Thoracic aorta (tissue), 2 donors: ENCODE data around the gene PLEKHD1. TPM values are rescaled to one million over a fixed set of nuclear protein-coding genes. Genes with fewer than 3 reads are reported as not detected.

Experiments
- ATAC-seq: fragments of 150-250 bp; one replicate; pipeline ENCODE4 v1.8.0; 2017; ENCODE audit warnings: low read depth; ENCODE audit not compliant: insufficient number of reproducible peaks, low FRiP score
- DNase-seq: peaks from one replicate; pipeline ENCODE4 v3.0.0-alpha.2; 2020; ENCODE audit warnings: low spot score
- H3K27ac ChIP-seq, 2 donors: fragments of 200-600 bp; sonication (generic); 1 replicate in 1 of 2; 2 replicates in 1 of 2; pipeline ENCODE4 v1.5.1; 2016; ENCODE audit warnings: mild to moderate bottlenecking in 2 of 2, moderate library complexity in 2 of 2
- H3K27me3 ChIP-seq: fragments of 200-600 bp; sonication (generic); replicated peaks from 2 replicates; pipeline ENCODE4 v1.6.0; 2016; ENCODE audit warnings: mild to moderate bottlenecking; ENCODE audit not compliant: insufficient read depth
- H3K36me3 ChIP-seq: fragments of 200-600 bp; sonication (generic); one replicate; pipeline ENCODE4 v1.5.1; 2016
- H3K4me1 ChIP-seq, 2 donors: fragments of 200-600 bp; sonication (generic); 1 replicate in 1 of 2; 2 replicates in 1 of 2; pipeline versions ENCODE4 v1.5.1 to v1.6.0; 2016; ENCODE audit warnings: low read depth in 2 of 2, mild to moderate bottlenecking in 1 of 2; ENCODE audit not compliant: control insufficient read depth in 1 of 2
- H3K4me3 ChIP-seq: fragments of 200-600 bp; sonication (generic); 2 replicates; pipeline ENCODE4 v1.5.1; 2016; ENCODE audit warnings: mild to moderate bottlenecking
- H3K9me3 ChIP-seq: fragments of 200-600 bp; sonication (generic); 2 replicates; pipeline ENCODE4 v1.5.1; 2016
- total RNA-seq, 2 donors: library from RNA; depleted of rRNA; stranded (reverse); fragments of >200 nt; gene quantifications; one replicate each; pipeline versions ENCODE4 v1.1.0 to v1.2.3, GENCODE V29; 2016
- TF ChIP-seq, protein P1 (sequence below): fragments of 200-600 bp; sonication (generic); IDR thresholded peaks from one replicate; pipeline ENCODE4 v1.5.1; 2019; ENCODE audit warnings: antibody characterized with exemption

Gene PLEKHD1
- total RNA-seq, 2 donors from 2014 or later: 0.14 to 0.49 TPM

DNA sequence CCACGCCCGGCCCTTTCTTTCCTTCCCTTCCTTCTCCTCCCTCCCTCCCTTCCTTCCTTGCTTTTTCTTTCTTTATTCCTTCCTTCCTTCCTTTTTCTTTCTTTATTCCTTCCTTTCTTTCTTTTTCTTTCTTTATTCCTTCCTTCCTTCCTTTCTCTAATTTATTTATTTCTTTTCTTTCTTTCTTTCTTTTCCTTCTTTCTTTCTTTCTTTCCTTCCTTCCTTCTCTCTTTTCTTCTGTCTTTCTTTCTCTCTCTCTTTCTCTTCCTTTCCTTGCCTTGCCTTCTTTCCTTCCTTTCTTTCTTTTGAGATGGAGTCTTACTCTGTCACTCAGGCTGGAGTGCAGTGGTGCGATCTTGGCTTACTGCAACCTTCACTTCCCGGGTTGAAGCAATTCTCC is 74.2 kb downstream of the PLEKHD1 start:
- TF ChIP-seq, protein P1, sequence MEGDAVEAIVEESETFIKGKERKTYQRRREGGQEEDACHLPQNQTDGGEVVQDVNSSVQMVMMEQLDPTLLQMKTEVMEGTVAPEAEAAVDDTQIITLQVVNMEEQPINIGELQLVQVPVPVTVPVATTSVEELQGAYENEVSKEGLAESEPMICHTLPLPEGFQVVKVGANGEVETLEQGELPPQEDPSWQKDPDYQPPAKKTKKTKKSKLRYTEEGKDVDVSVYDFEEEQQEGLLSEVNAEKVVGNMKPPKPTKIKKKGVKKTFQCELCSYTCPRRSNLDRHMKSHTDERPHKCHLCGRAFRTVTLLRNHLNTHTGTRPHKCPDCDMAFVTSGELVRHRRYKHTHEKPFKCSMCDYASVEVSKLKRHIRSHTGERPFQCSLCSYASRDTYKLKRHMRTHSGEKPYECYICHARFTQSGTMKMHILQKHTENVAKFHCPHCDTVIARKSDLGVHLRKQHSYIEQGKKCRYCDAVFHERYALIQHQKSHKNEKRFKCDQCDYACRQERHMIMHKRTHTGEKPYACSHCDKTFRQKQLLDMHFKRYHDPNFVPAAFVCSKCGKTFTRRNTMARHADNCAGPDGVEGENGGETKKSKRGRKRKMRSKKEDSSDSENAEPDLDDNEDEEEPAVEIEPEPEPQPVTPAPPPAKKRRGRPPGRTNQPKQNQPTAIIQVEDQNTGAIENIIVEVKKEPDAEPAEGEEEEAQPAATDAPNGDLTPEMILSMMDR: no peak
- H3K9me3 ChIP-seq: no peaks in the 10 kb centered on the region
- DNase-seq: no peak
- peaks cover 8% of the 10 kb centered on the region for H3K27me3 ChIP-seq
- no peak overlapping the region for H3K27ac ChIP-seq
- no peak for ATAC-seq
- no peaks in the 10 kb centered on the region for H3K36me3 ChIP-seq
- no peaks in the 10 kb centered on the region for H3K4me1 ChIP-seq
- H3K4me3 ChIP-seq: no peak overlapping the region

DNA sequence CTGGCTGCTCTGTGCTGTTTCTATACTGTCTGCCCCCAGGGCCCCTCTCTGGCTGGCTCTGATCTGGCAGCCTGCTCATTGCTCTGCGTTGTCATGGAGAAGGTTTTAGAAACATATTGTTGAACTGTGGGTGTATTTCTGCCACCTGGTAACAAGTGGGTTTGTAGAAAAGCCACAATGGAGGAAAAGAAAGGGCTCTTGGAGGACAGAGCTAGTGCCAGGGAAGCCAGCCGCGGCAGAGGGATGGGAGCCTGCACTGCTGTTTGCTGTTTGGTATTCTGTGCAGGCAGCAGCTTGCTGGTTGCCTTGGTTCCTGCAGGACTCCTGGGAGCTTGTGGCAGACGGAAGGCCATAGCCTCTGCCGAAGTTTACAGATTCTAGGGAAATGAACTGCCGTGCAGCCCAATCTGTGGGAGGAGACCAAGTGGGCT is 75.1 kb downstream of the PLEKHD1 start:
- ATAC-seq: no peak
- H3K36me3 ChIP-seq: no peaks in the 10 kb centered on the region
- no peak for DNase-seq
- TF ChIP-seq, protein P1: no peak
- H3K4me3 ChIP-seq: no peak overlapping the region
- peaks cover 8% of the 10 kb centered on the region for H3K27me3 ChIP-seq
- H3K27ac ChIP-seq: no peak overlapping the region
- H3K4me1 ChIP-seq: no peaks in the 10 kb centered on the region
- H3K9me3 ChIP-seq: no peaks in the 10 kb centered on the region

DNA sequence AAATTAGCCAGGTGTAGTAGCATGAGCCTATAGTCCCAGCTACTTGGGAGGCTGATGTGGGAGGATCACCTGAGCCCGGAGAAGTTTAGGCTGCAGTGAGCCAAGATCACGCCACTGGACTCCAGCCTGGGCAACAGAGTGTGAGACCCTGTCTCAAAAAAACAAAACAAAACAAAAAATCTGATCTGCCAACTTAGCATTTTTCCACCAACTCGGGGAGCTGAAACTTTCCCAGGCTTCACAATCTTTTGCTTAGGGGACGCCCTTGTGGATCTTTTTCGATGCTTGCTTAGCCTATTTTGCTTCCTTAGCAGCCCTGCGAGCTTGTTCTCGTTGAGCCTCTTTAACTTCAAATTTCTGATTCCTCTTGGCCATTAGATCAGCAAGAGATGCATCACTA is 76.3 kb downstream of the PLEKHD1 start:
- Histone ChIP-seq H3K4me3 (no peak overlapping the region), H3K9me3 (no peaks in the 10 kb centered on the region), H3K36me3 (no peaks in the 10 kb centered on the region), H3K27me3 (peaks cover 8% of the 10 kb centered on the region), H3K4me1 (no peaks in the 10 kb centered on the region), H3K27ac (no peak overlapping the region)
- TF ChIP-seq, protein P1: no peak
- DNase-seq (no peak), ATAC-seq (no peak)

DNA sequence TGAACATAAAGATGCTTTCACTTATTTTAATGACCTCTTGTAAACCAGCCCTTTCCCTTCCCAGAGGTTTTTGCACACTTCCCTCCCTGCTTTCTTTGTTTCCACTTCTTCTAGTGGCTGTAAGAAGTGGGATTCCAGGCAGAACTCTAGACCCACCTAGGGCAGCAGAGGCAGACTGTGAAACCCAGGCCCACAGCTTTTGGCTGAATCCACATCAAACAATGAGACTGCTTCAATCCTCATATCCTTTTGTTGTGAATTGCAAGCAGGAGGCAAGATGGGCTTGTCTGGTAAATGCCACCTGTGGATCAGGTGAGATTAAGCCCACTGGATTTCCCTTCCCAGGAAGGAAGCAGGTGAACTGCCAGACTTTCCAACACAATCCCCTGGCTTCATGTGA is 77.4 kb downstream of the PLEKHD1 start:
- DNase-seq (no peak), ATAC-seq (no peak)
- H3K36me3 ChIP-seq: no peaks in the 10 kb centered on the region
- peaks cover 8% of the 10 kb centered on the region for H3K27me3 ChIP-seq
- no peak overlapping the region for H3K27ac ChIP-seq
- TF ChIP-seq, protein P1: no peak
- H3K4me3 ChIP-seq: no peak overlapping the region
- H3K9me3 ChIP-seq: no peaks in the 10 kb centered on the region
- no peaks in the 10 kb centered on the region for H3K4me1 ChIP-seq

DNA sequence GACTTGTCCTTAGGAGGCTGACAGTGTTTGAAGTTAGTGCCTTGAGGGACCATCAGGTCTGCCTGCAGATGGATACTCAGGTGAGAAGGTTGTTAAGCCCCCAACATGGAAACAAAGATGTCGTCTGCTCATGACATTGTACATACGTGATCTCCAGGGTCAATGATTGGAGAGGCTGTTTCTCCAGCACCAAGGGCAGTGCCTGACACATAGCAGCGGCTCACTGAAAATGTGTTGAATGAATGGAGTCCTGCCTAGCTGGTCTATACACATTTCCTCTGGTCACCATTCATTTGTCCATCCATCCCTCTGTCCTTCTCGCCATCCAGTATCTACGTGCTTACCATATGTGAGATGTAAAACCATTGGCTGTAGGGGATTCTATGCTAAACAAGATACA is 83.0 kb downstream of the PLEKHD1 start:
- DNase-seq: no peak
- TF ChIP-seq, protein P1: no peak
- H3K27me3 ChIP-seq: no peaks in the 10 kb centered on the region

More for the DNA sequence above, 83.0 kb downstream of the PLEKHD1 start:
- Histone ChIP-seq H3K4me1 (peaks cover 8 to 13% of the 10 kb centered on the region in 2 donors), H3K27ac (no peak overlapping the region), H3K9me3 (no peaks in the 10 kb centered on the region), H3K4me3 (no peak overlapping the region), H3K36me3 (no peaks in the 10 kb centered on the region)
- ATAC-seq: no peak
